Sigmoid colon (tissue), 4 donors: ENCODE measurements around the gene TOPBP1.

Experiments used
- CTCF ChIP-seq, 4 experiments: fragments of 450-650 bp in 3 of 4; fragments of 200-600 bp in 1 of 4; IDR thresholded peaks; one replicate each; pipeline ENCODE4 v1.5.1; 2016 to 2019; ENCODE audit warnings: antibody characterized with exemption in 4 of 4, mild to moderate bottlenecking in 3 of 4, moderate library complexity in 2 of 4
- EP300 ChIP-seq, 4 donors: sonication (generic); formaldehyde crosslinking; IDR thresholded peaks; one replicate each; pipeline ENCODE4 v1.6.1; 2017; ENCODE audit warnings: antibody characterized with exemption in 4 of 4
- POLR2A ChIP-seq, 2 donors: fragments of 450-650 bp; IDR thresholded peaks; one replicate each; pipeline ENCODE4 v1.6.1; 2016; ENCODE audit warnings: antibody characterized with exemption in 2 of 2, mild to moderate bottlenecking in 2 of 2, moderate library complexity in 2 of 2
- POLR2AphosphoS5 ChIP-seq, 4 donors: sonication (generic); formaldehyde crosslinking; IDR thresholded peaks; one replicate each; pipeline ENCODE4 v1.6.1; 2017; ENCODE audit warnings: antibody characterized with exemption in 4 of 4

- TF ChIP-seq CTCF (IDR thresholded peaks at IDR 0.05) (no peak), POLR2A (IDR thresholded peaks at IDR 0.05) (no peak), POLR2AphosphoS5 (IDR thresholded peaks at IDR 0.05) (no peak), EP300 (IDR thresholded peaks at IDR 0.05) (no peak)
These were observed 14.8 kb upstream of the TOPBP1 start for GRCh38 chr3:133676336-133677118.
